ENCODE data around the gene BPI.

- no peak for TF ChIP-seq CTCF (IDR thresholded peaks at IDR 0.05)
- TF ChIP-seq ZFX (IDR thresholded peaks at IDR 0.05; ENCODE audit: borderline replicate concordance), result no peak
Observed at GRCh38 chr20:38300438-38300837, 3.5 kb upstream of the BPI start.

Measured in 22Rv1 (cell line).